Posterior vena cava (tissue), 2 donors: ENCODE results near the gene ZNF618. TPM values are rescaled to one million over a fixed set of nuclear protein-coding genes. Genes with fewer than 3 reads are reported as not detected.

Source experiments
- DNase-seq: peaks from one replicate; pipeline ENCODE4 v3.0.0-alpha.2; 2020; ENCODE audit warnings: low spot score
- intact Hi-C, 2 donors: fragments of 100-400 bp; cut with DNase I; formaldehyde crosslinking; loops; one replicate each; pipeline versions ENCODE4 v1.14.1 to v1.14.2; 2022 to 2023
- total RNA-seq, 2 donors: library from RNA; stranded (reverse); fragmentation: NEBNext Ultra II Directional; extraction: Animal tissue kit (Norgen Biotek cat#: 25700); gene quantifications; one replicate each; pipeline ENCODE4 v1.2.1, GENCODE V29; 2021
- donor health status: DM: yes; HTN: yes; CAD: no.
- donor health status: DM: yes; HTN: yes; CAD: no.

Gene ZNF618
- total RNA-seq, 2 donors from 2014 or later: 7.2 to 9.2 TPM

- no peak for DNase-seq
- intact Hi-C loops: no loop called here
Measured at GRCh38 chr9:113967380-113967779, 91.3 kb downstream of the ZNF618 start.

- DNase-seq: no peak
- intact Hi-C loops: no loop called here
Measured at GRCh38 chr9:113969343-113969742, 93.2 kb downstream of the ZNF618 start.

GRCh38 chr9:113973226-113973625 is 97.1 kb downstream of the ZNF618 start:
- DNase-seq: no peak
- intact Hi-C loops: no loop called here

- DNase-seq: no peak
- intact Hi-C loops: no loop called here
Measured at GRCh38 chr9:113973963-113974413, 97.9 kb downstream of the ZNF618 start.

- DNase-seq: no peak
- intact Hi-C loops: no loop called here
Measured at GRCh38 chr9:113976915-113977314, 100.8 kb downstream of the ZNF618 start.

- intact Hi-C loops: loop anchor here in 1 of 2 donors (2.0 kb wide), 1 partner anchor 66 kb away; no protein-coding TSS in a partner anchor
Measured at GRCh38 chr9:113978725-113979342, 102.7 kb downstream of the ZNF618 start.

GRCh38 chr9:113979343-113980127 is 103.4 kb downstream of the ZNF618 start:
- intact Hi-C loops: loop anchor here in 1 of 2 donors (2.0 kb wide), 1 partner anchor 65 kb away; no protein-coding TSS in a partner anchor
- no peak for DNase-seq

More at GRCh38 chr9:113978725-113979342, 102.7 kb downstream of the ZNF618 start:
- no peak for DNase-seq

GRCh38 chr9:113984639-113985380 is 108.7 kb downstream of the ZNF618 start:
- peak; percentile 29 for DNase-seq
- intact Hi-C loops: loop anchor here in 1 of 2 donors (1.0 kb wide), 1 partner anchor 33 kb away; no protein-coding TSS in a partner anchor

- peak; percentile 53 for DNase-seq
- intact Hi-C loops: no loop called here
Measured at GRCh38 chr9:113985968-113986585, 110.0 kb downstream of the ZNF618 start.

GRCh38 chr9:113986931-113987330 is 110.8 kb downstream of the ZNF618 start:
- intact Hi-C loops: no loop called here
- DNase-seq: no peak

GRCh38 chr9:113987526-113987925 is 111.4 kb downstream of the ZNF618 start:
- peak; percentile 58 for DNase-seq
- intact Hi-C loops: no loop called here

- DNase-seq: peak; percentile 81
- intact Hi-C loops: no loop called here
Measured at GRCh38 chr9:113988385-113989016, 112.4 kb downstream of the ZNF618 start.

- peak; percentile 91 for DNase-seq
- intact Hi-C loops: no loop called here
Measured at GRCh38 chr9:113989017-113989713, 113.1 kb downstream of the ZNF618 start.

GRCh38 chr9:113989714-113990569 is 113.8 kb downstream of the ZNF618 start:
- DNase-seq: no peak
- intact Hi-C loops: loop anchor here in 1 of 2 donors (10.0 kb wide), 1 partner anchor 105 kb away; no protein-coding TSS in a partner anchor

- intact Hi-C loops: loop anchor here in 1 of 2 donors (10.0 kb wide), 1 partner anchor 106 kb away; no protein-coding TSS in a partner anchor
- DNase-seq: peak; percentile 51
Measured at GRCh38 chr9:113990570-113990907, 114.4 kb downstream of the ZNF618 start.

GRCh38 chr9:113990975-113991471 is 114.9 kb downstream of the ZNF618 start:
- intact Hi-C loops: loop anchor here in 1 of 2 donors (10.0 kb wide), 1 partner anchor 106 kb away; no protein-coding TSS in a partner anchor
- DNase-seq: peak; percentile 62

- intact Hi-C loops: loop anchor here in 1 of 2 donors (10.0 kb wide), 1 partner anchor 107 kb away; no protein-coding TSS in a partner anchor
- peak; percentile 9 for DNase-seq
Measured at GRCh38 chr9:113991714-113992113, 115.6 kb downstream of the ZNF618 start.
